Activated CD4-positive, CD25-positive, alpha-beta regulatory T cell (primary cell): ENCODE measurements around the gene CBX5.
"Not testable (repeated sequence)": the region's sequence is repeated elsewhere in the genome, so short reads cannot be mapped to it uniquely, and the experiment has no call there.

Source experiments
- DNase-seq, 4 experiments: peaks; one replicate each; lab custom pipeline; 2025; lab: John Stamatoyannopoulos, UW

Gene CBX5

DNA sequence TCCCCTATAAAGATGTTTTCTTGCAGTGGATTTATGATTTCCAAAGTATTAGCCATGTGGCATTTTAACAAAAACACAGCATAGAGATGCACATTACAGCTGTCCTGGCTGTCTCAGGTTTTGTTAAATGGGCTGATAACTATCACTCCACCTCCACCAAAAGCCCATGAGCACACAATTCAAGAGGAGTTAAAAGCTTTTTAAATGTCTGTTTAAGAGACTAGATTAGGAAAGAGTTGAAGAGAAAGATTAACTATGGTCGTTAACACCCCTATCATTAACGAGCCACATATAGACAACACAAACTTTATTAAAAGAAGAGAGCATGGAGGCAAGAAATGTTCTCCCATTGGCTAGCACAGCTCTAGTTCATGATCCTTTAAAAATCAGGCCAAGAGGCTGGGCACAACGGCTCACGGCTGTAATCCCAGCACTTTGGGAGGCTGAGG is 14.5 kb downstream of the CBX5 start:
- no peak for DNase-seq

DNA sequence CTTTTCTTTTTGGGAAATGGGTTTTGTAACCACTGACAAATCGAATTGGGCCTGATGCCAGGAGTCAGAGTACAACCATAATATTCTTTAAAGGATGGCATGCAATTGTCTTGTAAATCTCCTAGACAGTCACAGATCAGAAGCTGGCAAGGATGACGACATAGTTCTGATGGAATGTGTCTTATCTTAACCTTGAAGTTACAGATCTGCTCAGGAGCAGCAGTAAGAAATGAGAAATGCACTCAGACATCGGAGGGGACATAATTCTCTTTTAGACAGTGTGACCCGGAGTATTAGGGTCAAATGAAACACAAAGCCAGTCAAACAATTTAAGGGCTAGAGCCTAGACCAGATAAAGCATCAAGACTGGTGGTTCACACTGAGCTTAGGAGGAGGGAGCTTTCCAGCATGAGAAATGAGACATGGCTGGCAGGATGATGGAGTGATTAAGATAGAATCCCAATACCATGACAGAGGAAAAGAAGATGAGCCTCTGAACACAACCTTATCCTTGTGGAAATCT is 17.5 kb downstream of the CBX5 start:
- DNase-seq = no peak

DNA sequence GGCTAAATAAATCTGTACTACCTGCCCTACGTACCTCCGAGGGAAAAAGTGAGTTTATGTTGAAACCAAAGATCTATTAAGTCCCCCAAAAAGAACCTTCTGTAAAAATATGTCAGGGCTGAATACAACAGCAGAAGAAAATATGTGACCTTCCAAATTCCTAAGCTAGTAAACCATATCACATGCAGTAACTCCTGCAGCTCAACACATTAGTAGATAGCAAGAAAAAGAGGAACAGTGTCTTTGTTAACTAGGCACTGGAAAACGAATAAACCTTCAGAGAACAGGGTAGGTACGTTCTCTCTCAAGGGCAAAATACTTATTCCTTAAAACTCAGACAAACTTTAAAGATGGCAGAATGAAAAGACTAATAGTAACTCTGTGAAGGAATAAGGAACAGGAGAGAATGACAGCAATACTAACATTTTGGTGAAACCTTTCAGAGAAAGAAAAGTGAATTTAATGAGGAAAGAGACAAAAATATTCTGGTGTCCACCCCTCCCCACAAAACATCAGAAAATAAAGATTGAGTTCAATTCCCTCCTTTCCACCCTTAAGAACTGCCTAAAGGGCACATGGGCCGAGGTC is 18.0 kb downstream of the CBX5 start:
- DNase-seq = no peak

DNA sequence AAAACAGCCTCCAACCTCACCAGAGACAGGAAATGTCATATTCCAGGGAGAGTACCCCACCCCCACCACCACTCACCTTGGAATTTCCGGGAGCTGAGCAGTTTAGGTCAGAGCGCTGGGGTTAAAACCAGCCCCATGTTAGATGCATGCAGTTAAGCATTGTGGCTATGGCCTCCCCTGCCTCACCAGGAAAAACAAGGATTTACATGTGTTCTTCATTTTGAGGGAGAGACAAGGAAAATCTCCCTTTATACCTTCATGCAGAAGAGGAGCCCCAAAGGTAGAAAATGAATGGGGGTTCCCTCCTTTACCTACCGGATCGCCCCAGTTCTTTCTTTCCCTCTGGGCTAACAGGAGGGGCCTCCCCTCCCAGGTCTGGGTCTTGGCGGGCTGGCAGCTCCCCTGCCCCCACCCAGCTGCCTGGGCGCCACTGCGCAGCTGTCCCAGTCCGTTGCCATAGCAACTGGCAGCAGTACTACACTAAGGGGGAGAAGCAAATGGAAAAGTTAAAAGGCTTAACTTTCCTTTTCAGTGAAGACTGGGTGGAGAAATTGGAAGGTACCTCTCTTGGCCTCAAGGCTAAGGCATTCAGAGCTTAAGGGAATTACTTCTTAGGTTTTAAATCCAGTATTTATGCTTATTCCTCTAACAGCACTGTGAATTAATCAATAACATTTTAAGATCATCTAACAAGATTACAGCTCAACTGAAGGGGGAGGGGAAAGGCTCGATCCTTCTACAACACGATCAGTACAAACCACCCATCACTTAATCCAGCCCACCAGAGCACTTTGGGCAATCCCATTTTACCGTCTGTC is 20.5 kb downstream of the CBX5 start:
- DNase-seq = peak in 2 of 4 experiments; percentile 6 to 25

DNA sequence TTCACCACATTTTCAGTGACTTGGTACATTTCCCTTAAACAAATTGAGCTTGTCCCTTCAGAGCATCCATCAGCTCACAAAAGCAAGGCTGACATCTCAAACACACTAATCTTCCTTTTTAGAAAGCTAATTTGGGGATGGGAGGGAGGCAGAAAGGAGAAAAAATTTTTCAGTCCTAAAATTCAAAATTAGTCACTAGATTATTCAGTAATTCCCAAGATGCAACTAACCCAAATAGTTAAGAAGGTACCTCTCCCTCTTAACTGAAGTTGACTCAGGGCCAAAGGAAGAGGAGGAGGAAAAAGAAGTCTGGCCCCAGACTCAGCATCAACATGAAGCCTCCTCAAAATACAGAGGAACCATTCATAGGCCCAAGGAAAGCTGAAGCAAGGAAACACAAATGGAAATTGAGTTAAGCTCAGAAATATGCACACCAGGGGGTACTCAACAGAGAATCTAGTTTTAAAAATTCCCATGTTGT is 21.7 kb downstream of the CBX5 start:
- DNase-seq = no peak

DNA sequence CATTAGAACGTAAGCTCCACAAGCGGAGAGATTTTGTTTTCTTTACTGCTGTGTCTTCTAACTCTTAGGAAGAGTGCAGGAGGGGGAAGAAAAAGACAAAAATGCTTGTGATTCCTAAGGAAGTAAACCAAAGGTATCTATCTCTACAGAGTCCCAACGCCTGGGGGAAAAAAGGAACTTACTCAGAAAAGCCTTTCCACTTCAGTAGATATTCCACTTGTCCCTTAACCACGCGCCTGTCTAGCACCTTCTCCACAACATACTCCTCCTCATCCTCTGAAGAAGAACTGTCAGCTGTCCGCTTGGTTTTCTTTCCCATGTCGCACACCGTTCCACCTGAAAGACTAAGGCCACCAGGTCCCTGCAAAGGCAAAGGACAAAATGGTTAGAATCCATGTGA is 22.6 kb downstream of the CBX5 start:
- DNase-seq = no peak

DNA sequence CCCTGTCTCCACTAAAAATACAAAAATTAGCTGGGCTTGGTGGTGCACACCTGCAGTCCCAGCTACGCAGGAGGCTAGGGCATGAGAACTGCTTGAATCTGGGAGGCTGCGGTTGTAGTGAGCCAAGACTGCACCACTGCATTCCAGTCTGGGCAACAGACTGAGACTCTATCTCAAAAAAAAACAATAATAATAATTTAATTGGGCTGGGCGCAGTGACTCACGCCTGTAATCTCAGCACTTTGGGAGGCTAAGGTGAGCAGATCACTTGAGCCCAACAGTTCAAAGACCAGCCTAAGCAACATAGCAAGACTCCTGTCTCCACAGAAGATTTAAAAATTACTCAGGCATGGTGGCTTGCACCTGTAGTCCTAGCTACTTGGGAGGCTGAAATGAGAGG is 26.7 kb downstream of the CBX5 start:
- DNase-seq = no peak

DNA sequence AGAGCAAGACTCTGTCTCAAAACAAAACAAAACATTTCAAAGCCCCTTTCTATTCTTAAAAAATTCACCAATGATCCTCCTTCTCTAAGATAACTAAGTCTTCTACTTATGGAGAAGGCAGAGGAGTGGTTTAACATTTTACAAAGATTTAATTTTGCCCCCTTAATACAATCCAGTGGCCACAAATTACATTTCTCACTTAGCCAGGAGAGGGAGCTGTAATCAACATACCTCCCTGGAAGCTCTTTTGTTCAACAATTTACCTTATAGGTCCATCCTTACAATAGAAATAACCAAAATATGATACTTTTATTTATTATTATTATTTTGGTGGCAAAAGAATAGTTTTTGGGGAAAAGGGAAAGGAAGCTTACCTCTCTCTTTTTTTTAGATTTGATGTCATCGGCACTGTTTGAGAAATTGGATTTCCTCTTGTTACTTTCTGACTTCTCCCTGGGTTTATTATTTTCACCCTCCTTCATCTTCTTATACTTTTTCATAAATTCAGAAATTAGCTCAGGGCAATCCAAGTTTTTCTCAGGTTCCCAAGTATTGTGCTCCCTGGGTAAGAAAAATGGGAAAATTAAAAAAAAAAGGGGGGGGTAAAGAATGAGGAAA is 28.1 kb downstream of the CBX5 start:
- no peak for DNase-seq

DNA sequence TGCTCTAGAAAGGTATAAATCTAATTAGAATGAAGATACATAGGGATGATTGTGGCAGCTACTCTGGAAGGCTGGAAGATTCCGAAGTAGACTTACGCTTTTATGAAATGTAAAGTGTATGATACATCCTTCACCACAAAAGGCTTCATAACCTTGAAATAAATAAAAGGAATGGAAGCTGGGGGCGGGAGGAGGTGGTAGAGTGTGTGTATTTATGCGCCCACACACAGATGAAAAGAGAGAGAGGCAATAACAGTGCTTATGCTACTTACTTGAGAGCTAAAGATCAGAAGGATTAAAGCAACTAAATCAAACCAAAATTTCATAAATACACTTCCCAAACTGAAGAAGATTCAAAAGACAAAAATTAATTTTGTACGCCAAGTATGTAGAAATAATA is 30.4 kb downstream of the CBX5 start:
- DNase-seq = no peak

DNA sequence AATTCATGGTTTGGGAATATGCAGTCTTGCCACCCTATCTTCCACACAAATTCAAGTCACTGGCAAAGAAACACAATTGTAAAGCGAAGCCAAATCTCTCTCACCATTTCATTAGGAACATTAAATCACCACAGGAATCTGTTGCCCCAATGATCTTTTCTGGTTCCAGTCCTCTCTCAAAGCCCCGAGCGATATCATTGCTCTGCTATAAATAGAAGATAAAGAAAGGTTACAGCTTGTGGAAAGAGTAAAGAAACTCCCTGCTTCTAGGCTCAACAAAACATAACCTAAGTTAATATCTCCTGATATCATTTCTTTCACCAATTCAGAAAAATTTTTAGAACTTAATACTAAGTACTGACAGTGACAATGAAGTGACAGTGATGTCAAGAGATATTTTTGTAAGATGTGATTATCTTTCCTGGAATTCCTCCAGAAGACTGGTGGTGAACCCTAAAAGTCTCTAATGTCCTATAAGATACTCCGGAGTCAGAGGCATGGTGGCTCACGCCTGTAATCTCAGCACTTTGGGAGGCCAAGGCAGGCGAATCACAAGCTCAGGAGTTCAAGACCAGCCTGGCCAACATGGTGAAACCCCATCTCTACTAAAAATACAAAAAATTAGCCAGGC is 33.8 kb downstream of the CBX5 start:
- DNase-seq = no peak

DNA sequence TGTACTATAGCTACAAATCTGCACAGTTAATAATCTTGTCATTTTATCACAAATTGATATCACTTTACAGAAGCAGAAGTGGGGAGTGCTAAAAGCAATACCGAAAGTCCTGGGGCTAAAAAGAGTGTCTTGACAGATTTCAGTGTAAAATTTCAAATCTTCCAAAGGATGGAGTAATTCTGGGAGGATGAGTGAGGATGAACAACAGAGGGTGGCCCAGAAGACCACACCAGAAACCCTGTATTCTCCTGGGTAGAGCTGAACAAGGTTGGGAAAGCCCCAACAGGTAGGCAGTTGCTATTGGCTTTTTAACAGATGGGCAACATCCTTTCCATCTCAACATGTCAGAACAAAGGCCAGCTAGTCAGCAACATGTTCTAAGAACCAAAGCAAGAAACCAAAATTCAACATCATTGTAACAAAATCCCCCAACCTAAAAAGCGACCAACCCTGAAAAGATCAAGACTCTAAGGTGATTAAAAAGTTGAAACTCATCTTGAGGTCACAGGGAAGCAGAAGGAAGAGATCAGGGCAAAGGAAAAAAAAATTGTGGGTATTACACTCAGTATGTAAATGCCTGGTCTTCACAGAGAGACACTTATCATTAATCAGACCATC is 38.8 kb downstream of the CBX5 start:
- no peak for DNase-seq

DNA sequence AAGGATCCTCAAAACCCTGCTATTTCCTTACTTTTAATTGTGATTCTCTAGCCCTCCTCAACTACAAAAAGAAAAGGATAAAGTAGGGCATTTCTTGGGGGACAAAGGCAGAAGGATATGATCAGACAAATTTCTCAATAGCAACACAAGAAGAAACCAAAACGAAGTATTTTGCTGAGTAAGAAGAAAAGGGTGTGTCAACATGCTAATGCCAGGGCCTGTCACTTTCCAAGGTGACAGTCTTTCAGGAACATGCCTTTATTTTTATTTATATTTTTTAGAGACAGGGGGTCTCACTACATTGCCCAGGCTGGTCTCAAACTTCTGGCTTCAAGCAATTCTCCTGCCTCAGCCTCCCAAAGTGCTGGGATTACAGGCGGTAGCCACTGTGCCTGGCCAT is 39.8 kb downstream of the CBX5 start:
- no peak for DNase-seq

DNA sequence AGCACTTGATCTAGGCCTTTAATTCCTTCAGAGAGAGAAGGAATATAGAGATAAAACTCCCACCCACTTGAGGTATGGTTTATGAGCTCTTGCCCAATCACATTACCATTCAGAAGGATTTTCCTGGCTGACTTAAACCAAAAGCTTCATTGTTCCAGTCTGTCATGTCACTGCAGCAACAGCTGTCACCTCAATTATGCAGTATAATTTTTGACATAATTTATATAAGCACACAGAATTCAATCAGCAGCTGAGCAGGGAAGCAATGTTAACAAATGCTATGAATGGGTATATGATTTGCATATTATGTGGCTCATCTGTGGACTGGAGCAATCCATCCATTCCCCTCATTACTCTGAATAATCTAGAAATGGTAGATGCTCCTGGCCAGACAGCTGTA is 40.3 kb downstream of the CBX5 start:
- DNase-seq = no peak

DNA sequence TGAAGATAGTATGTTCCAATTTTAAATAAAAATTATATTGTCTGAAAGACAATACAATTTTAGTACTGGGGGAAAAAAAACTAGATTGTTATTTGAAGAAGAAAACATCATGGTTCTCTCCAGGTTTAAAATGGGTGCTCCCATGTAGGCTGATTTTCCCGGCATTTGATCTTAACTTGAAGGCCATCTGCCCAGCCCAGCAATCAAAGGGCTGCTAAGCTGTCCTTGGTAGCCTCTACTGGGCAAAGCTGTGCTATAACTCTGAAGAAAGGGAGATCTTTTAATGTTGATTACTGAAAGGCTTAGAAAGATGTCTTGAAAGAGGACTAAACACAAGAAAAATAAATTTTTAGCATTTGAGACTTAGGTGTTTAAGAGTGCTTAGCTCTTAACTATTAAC is 41.4 kb downstream of the CBX5 start:
- no peak for DNase-seq

DNA sequence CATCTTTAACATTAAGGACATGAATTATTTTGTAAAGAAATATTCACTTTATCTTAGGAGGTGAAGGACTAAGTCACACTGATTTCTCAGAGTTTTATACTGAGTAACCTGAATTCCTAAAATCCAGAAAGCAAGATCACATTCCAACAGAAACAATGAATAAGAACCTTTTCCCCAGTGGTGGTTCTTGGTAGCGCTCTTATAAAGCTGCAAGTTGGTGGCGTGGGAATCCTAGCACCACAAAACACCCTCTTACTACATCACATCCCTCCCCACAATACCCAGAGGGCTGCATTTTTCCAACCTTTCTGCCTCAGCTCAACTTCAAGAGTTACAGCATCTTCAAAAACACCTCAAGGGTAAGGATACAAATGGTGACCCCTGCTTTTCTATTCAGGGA is 47.1 kb downstream of the CBX5 start:
- DNase-seq = no peak

DNA sequence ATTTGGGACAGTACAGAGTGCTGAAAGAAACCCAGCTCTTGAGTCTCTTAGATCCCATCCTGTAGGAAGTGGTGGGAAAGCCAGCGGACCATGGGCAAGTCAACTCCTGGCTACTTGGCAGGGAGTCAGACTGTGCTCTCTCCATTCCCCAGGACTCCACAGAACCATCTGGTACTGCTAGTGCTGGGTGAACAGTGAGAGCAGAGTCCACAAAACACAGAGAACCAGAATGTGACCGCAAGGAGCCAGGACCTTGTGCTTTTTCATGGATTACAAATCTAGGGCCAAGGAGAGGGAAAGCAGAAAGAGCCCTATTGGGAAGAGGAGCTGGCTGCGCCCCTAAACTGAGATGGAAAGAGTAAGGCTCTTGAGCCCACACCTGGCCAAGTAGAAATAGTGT is 48.7 kb downstream of the CBX5 start:
- DNase-seq = not testable (repeated sequence)

DNA sequence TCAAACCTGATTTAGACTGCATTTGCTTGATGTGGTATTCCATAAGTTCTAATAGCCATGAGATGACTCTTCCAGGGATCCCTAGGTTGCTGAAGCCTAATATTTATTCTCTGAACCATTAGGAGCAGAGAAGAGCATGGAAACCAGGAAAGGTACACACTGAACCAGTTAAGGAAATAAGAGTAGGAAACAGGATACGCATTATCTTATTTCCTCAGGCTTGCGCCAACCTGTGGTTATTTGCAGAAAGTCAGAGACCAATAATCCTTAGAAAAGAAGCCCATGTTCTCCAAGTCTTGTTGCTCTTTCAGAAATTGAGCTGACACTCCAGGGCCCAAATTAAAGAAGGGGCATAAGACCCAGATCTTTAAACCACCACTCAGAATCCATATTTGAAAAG is 49.4 kb downstream of the CBX5 start:
- DNase-seq = no peak

DNA sequence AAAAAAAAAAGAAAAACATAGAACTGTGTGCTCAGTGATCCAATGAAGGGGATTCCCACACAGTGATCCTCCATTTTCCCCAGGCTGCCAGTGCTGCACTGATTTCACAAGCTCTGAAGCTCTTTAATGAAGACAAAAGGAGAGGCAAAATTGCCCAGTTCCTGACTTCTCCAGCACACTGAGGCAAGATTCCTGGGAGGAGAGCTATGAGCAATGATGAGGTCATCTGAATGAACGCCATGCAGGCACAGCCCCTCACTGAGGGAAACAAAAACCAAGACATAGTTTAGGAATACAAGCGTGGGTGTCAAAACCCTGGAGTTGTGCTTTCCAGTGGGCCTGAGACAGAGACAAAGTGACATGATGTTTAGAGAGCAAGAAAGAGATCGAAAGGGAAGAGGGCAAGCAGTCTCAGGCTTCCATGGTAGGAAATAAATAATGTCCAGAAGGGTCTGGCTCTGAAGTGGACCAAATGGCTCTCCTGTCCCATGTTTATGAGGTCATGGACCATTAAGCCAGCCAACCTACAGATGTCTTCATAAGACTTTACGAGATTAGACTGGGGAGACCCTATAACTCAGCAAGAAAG is 50.2 kb downstream of the CBX5 start:
- DNase-seq = no peak

DNA sequence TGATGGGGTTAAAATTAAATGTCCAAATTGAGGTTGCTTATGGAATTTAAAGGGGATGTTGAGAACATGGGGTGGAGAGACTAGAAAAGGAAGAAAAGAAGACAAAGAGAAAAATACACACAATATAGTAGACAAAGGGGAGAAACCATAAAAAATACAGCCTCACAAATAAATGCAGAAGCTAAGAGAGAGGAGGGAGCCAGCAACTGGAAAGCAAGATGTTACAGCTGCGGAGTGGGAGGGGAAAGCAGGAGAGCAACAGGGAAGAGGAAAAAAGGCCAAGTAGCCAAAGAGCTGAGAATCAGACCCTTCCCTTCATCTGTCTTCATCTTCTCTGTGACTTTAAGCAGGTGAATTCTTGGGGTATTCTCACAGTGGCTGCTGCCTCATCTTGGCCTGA is 51.5 kb downstream of the CBX5 start:
- no peak for DNase-seq

DNA sequence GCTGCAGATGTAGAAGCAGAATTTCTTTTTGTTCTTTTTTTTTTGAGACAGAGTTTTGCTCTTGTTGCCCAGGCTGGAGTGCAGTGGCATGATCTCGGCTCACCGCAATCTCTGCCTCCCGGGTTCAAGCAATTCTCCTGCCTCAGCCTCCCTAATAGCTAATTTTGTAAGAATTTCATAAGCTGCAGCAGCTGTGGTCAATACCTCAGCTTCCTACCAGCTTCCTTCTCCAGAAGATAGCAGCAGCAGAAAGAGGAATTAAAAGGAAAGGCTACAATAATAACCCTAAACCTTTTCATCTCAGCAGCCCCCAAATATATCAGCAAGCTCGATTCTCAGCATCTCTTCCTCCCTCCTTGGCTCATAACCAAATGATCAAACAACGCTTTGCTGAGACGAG is 52.0 kb downstream of the CBX5 start:
- DNase-seq = not testable (repeated sequence)

DNA sequence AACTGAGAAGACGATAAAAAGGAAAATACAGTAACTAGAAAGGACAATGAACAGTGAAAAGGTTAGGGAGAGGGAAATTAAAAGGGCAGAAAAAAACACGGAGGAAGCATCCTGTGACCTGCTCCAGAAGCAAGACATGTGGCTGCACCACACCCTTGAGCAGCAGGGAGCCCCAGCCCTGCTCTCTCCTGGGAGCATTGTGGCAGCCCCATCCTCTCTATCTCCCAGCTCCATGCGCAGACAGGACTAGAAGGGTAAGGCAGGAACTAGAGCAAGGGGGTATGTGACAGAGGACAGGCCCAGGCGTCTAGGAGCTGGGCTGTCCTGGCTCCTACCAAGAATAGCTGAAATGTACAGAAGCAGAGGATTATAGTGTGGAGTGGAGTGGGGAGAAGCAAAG is 52.5 kb downstream of the CBX5 start:
- no peak for DNase-seq

DNA sequence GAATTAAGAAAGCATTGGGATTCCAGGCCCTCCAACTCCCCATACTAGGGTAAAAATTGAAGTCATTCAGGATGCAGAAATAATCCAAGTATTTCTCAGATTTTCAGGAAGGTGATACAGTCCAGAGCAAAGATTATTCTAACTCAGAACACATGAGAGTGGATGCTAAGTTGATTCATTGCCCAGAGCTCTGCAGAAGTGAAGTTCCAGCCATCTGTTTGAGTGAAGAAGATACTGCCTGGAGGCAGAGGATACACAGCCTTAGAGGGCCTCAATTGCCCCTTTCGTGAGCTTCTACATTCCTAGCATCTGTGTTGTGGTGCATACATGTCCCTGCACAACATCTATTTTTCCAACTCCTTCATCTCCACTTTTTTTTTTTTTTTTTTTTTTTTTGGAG is 54.3 kb downstream of the CBX5 start:
- DNase-seq = no peak
